Ishikawa (cell line): ENCODE results near the gene CD83.

ENCODE experiments used
- CEBPB ChIP-seq: IDR thresholded peaks from 2 replicates; pipeline ENCODE4 v1.6.1; 2012
- CREB1 ChIP-seq: IDR thresholded peaks from 2 replicates; pipeline ENCODE4 v1.6.1; 2012; ENCODE audit warnings: low read depth
- EGR1 ChIP-seq: IDR thresholded peaks from 2 replicates; pipeline ENCODE4 v1.6.1; 2012
- EP300 ChIP-seq: IDR thresholded peaks from 2 replicates; pipeline ENCODE4 v1.6.1; 2012; ENCODE audit warnings: borderline replicate concordance
- FOXM1 ChIP-seq: IDR thresholded peaks from 2 replicates; pipeline ENCODE4 v1.6.1; 2012; ENCODE audit warnings: low read depth, borderline replicate concordance
- NFIC ChIP-seq: IDR thresholded peaks from 2 replicates; pipeline ENCODE4 v1.6.1; 2012
- RAD21 ChIP-seq: IDR thresholded peaks from 2 replicates; pipeline ENCODE4 v1.6.1; 2012; ENCODE audit warnings: low read depth
- TAF1 ChIP-seq: IDR thresholded peaks from 2 replicates; pipeline ENCODE4 v1.6.1; 2012; ENCODE audit warnings: low read depth, mild to moderate bottlenecking
- TCF12 ChIP-seq: IDR thresholded peaks from 2 replicates; pipeline ENCODE4 v1.6.1; 2012; ENCODE audit warnings: low read depth
- TEAD4 ChIP-seq: IDR thresholded peaks from 2 replicates; pipeline ENCODE4 v1.6.1; 2012
- YY1 ChIP-seq: IDR thresholded peaks from 2 replicates; pipeline ENCODE4 v1.6.1; 2012; ENCODE audit warnings: low read depth
- ZBTB7A ChIP-seq: IDR thresholded peaks from 2 replicates; pipeline ENCODE4 v1.6.1; 2012; ENCODE audit warnings: low read depth
- TF ChIP-seq, protein P1 (sequence below): IDR thresholded peaks from 2 replicates; pipeline ENCODE4 v1.6.1; 2012; ENCODE audit warnings: low read depth, mild to moderate bottlenecking
- TF ChIP-seq, protein P2 (sequence below): IDR thresholded peaks from 2 replicates; pipeline ENCODE4 v1.6.1; 2012
- TF ChIP-seq, protein P3 (sequence below): IDR thresholded peaks from 2 replicates; pipeline ENCODE4 v1.6.1; 2012

CD83 gene

DNA sequence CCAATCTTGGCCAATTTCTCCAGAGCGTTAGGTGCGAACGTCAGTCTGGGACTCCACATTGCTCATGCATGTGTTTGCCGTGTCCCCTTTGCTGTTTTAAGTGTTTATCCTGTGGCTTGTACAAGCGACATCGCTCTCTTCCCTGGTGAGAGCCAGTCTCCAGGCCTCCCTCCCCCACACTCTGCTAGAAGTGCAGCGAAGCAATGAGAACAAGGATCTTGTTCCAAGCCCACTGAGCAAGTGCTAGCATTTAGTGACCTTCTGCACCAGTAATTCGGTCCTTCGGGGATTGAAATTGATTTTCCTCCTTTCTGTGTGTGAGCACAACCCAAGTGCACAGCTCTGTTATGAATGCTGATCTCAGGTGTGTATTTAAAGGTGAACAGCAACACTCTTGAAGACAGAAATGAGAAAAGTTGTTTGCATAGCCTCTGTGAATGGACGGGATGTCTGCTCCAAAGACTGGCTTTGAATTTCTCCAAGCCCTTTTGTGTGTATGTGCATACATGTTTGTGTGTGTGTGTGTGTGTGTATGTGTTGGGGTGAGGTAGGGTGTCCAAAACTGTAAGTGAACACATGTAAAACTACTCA, 29.0 kb downstream of the CD83 start:
- TF ChIP-seq ZBTB7A (no peak), EGR1 (no peak), TAF1 (no peak), RAD21 (no peak)
- TF ChIP-seq, protein P1, sequence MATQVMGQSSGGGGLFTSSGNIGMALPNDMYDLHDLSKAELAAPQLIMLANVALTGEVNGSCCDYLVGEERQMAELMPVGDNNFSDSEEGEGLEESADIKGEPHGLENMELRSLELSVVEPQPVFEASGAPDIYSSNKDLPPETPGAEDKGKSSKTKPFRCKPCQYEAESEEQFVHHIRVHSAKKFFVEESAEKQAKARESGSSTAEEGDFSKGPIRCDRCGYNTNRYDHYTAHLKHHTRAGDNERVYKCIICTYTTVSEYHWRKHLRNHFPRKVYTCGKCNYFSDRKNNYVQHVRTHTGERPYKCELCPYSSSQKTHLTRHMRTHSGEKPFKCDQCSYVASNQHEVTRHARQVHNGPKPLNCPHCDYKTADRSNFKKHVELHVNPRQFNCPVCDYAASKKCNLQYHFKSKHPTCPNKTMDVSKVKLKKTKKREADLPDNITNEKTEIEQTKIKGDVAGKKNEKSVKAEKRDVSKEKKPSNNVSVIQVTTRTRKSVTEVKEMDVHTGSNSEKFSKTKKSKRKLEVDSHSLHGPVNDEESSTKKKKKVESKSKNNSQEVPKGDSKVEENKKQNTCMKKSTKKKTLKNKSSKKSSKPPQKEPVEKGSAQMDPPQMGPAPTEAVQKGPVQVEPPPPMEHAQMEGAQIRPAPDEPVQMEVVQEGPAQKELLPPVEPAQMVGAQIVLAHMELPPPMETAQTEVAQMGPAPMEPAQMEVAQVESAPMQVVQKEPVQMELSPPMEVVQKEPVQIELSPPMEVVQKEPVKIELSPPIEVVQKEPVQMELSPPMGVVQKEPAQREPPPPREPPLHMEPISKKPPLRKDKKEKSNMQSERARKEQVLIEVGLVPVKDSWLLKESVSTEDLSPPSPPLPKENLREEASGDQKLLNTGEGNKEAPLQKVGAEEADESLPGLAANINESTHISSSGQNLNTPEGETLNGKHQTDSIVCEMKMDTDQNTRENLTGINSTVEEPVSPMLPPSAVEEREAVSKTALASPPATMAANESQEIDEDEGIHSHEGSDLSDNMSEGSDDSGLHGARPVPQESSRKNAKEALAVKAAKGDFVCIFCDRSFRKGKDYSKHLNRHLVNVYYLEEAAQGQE: no peak

DNA sequence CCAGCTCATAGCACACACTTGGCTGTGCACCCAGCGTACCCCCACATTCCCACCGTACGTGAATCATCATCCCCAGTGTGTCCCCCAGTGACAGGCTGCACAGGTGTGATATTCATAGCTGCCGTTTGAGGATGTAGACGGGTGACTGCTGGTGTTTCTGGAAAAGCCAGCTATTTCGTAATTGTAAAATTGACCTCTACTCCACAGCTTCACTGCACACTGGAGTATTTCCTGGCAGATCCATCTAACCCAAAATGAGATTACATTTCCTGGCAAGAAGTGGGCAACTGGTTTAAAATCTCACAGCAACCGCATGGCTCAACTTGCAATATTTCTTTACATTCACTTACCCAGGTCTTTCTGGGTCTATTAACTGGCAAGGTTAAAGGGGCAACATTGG, 30.3 kb downstream of the CD83 start:
- TF ChIP-seq, protein P1: no peak
- TF ChIP-seq EGR1 (no peak), RAD21 (no peak), EP300 (no peak), ZBTB7A (no peak), TAF1 (no peak), TCF12 (no peak), CREB1 (no peak), FOXM1 (no peak), TEAD4 (no peak), CEBPB (no peak), NFIC (no peak)
- TF ChIP-seq, protein P2, sequence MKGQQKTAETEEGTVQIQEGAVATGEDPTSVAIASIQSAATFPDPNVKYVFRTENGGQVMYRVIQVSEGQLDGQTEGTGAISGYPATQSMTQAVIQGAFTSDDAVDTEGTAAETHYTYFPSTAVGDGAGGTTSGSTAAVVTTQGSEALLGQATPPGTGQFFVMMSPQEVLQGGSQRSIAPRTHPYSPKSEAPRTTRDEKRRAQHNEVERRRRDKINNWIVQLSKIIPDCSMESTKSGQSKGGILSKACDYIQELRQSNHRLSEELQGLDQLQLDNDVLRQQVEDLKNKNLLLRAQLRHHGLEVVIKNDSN: no peak
- TF ChIP-seq, protein P3, sequence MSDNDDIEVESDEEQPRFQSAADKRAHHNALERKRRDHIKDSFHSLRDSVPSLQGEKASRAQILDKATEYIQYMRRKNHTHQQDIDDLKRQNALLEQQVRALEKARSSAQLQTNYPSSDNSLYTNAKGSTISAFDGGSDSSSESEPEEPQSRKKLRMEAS: no peak

DNA sequence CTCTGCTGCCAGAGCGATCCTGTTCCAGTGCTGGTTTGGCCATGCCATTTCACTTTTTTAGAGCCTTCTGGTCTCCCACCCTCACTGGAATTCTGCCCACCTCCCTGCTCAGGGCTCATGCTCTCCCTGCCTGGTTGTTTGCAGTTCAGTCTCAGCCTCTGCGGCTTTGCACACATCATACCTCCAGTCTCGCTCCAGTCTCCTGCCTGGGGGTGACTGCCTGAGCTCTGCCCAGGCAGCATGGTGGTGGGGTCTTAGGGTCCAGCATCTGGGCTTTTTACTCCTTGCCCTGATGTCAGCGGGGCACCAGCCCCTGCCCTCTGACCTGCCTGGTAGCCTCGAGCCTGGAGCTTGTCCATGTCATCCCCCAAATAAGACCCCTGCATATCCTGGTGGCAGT, 30.9 kb downstream of the CD83 start:
- TF ChIP-seq TAF1: no peak

DNA sequence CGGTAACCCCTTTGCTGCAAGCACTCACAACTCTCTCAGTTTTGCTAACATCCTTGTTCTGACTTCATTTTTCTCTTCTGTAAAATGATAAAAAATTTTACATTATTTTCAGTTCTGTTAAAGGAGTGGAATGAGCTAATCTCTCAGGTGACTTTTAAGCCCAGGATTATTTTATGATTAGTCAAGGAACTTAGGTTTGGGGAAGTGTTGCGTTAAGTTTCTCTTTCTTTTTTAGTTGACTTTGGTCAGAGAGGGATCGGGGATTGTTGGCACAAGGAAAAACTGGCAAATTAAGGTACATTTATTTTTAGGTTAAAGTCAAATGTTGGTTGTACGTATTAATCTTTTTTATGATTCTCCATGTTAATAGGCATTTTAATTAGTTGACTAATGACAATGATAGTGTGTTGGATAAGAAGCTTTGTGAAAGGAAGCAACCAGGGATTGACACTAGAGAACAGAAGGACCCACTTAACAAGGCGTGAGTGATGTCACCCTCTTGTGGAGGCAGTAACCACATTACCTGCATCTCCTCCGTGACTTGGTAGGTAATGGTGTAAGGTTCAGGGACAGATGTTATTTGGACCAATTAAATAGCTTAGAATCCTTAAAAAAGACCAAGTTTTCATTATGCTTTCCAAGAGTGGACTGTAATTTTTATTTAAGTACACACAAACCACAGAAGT, 31.6 kb downstream of the CD83 start:
- TF ChIP-seq, protein P1: no peak

DNA sequence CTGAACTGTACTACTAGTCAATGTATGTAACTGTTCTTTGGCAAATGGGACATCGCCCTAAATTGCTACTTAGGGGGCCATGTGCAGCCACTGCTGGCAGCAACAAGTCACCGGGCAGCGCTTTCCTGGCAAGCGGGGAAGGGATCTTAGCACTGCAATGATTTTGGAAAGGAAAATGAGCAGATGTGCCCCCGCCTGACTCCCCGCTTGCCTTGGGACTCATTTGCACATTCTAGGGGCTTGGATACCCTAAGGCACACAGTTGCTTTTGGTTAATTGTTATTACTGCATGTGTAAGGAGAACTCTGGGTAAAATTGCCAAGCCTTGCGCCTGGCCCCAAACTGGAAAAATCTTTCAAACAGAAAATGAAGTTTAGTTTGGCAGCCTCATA, 32.2 kb downstream of the CD83 start:
- no peak for TF ChIP-seq FOXM1
- TF ChIP-seq TEAD4: no peak
- no peak for TF ChIP-seq YY1
- no peak for TF ChIP-seq NFIC
- TF ChIP-seq, protein P1: no peak
- TF ChIP-seq, protein P3: no peak
- no peak for TF ChIP-seq RAD21
- TF ChIP-seq CREB1: no peak
- TF ChIP-seq EP300: no peak
- no peak for TF ChIP-seq ZBTB7A
- no peak for TF ChIP-seq TCF12
- no peak for TF ChIP-seq TAF1
- no peak for TF ChIP-seq CEBPB
- no peak for TF ChIP-seq EGR1
- TF ChIP-seq, protein P2: no peak
